IMR-90 (cell line): ENCODE data around the gene RAP1GAP2. TPM values are rescaled to one million over a fixed set of nuclear protein-coding genes. Genes with fewer than 3 reads are reported as not detected.

Source experiments
- ATAC-seq: fragments of 200-7000 bp; cut with Tn5 transposase; 2 replicates; pipeline ENCODE4 v1.9.1; 2020; ENCODE audit warnings: low read depth, mild to moderate bottlenecking, moderate library complexity
- BruUV-seq: library from RNA; stranded (reverse); fragments of 400-500 nt; replicated peaks from 2 replicates; lab custom pipeline; 2021; lab: Mats Ljungman, UMichigan
- CTCF ChIA-PET: fragments of 300-600 bp; formaldehyde crosslinking; extraction: SDS; loops from one replicate; lab custom pipeline; 2021; ENCODE audit warnings: antibody characterized with exemption; lab: Yijun Ruan, JAX
- POLR2A ChIA-PET: fragments of 300-600 bp; sonication (Branson Sonifier 250); formaldehyde crosslinking; loops from one replicate; lab custom pipeline; 2022; ENCODE audit warnings: antibody characterized with exemption; ENCODE audit not compliant: unreplicated experiment; lab: Charles Lee
- DNase-seq: peaks from one replicate; pipeline ENCODE4 v3.0.0; 2013
- H2AFZ ChIP-seq: replicated peaks from 2 replicates; pipeline ENCODE3; 2013; ENCODE audit warnings: low read length, mild to moderate bottlenecking; ENCODE audit not compliant: poor library complexity
- H2AK5ac ChIP-seq: 2 replicates; pipeline ENCODE4 v1.6.1; 2013; ENCODE audit warnings: low read depth, low read length, inconsistent platforms
- H2AK9ac ChIP-seq: replicated peaks from 2 replicates; pipeline ENCODE3; 2013; ENCODE audit warnings: mild to moderate bottlenecking, low read depth, low read length, moderate library complexity; ENCODE audit not compliant: poor library complexity
- H2BK120ac ChIP-seq: 2 replicates; pipeline ENCODE4 v1.6.1; 2013; ENCODE audit warnings: low read depth, low read length, inconsistent platforms
- H2BK15ac ChIP-seq: 3 replicates; pipeline ENCODE4 v1.6.1; 2013; ENCODE audit warnings: low read depth, low read length, inconsistent platforms
- H2BK20ac ChIP-seq: 2 replicates; pipeline ENCODE4 v1.6.1; 2013; ENCODE audit warnings: low read depth, mild to moderate bottlenecking, inconsistent platforms, low read length, moderate library complexity
- H2BK5ac ChIP-seq: 2 replicates; pipeline ENCODE4 v1.6.1; 2013; ENCODE audit warnings: mild to moderate bottlenecking, low read depth, low read length, inconsistent platforms; ENCODE audit not compliant: poor library complexity, severe bottlenecking
- H3K14ac ChIP-seq: replicated peaks from 2 replicates; pipeline ENCODE4 v1.6.1; 2013; ENCODE audit warnings: low read depth, low read length, inconsistent platforms
- H3K18ac ChIP-seq: 2 replicates; pipeline ENCODE4 v1.6.1; 2013; ENCODE audit warnings: low read depth, low read length, control low read depth
- H3K23ac ChIP-seq: 2 replicates; pipeline ENCODE4 v1.6.1; 2013; ENCODE audit warnings: low read depth, low read length, inconsistent platforms
- H3K27ac ChIP-seq: 2 replicates; pipeline ENCODE4 v1.5.1; 2013; ENCODE audit warnings: mild to moderate bottlenecking, control low read depth, low read length; ENCODE audit not compliant: insufficient read depth
- H3K27me3 ChIP-seq: 2 replicates; pipeline ENCODE4 v1.6.1; 2013; ENCODE audit warnings: low read length; ENCODE audit not compliant: control insufficient read depth, insufficient read depth
- H3K36me3 ChIP-seq: 2 replicates; pipeline ENCODE4 v1.6.1; 2013; ENCODE audit warnings: low read length, mixed read lengths; ENCODE audit not compliant: control insufficient read depth, insufficient read depth
- H3K4ac ChIP-seq: 2 replicates; pipeline ENCODE4 v1.6.1; 2013; ENCODE audit warnings: low read depth, low read length, inconsistent platforms
- H3K4me1 ChIP-seq: 2 replicates; pipeline ENCODE4 v1.6.1; 2013; ENCODE audit warnings: low read length, mixed read lengths; ENCODE audit not compliant: control insufficient read depth, insufficient read depth
- H3K4me2 ChIP-seq: 2 replicates; pipeline ENCODE4 v1.6.1; 2013; ENCODE audit warnings: low read depth, mild to moderate bottlenecking, control low read depth, low read length, moderate library complexity
- H3K4me3 ChIP-seq: 2 replicates; pipeline ENCODE4 v1.5.1; 2013; ENCODE audit warnings: low read depth, mild to moderate bottlenecking, control low read depth, low read length, moderate library complexity; ENCODE audit not compliant: insufficient read depth
- H3K56ac ChIP-seq: 2 replicates; pipeline ENCODE4 v1.6.1; 2013; ENCODE audit warnings: low read length, inconsistent platforms; ENCODE audit not compliant: insufficient read depth; ENCODE audit errors: extremely low read depth
- H3K79me1 ChIP-seq, 2 experiments: 2 replicates each; pipeline ENCODE4 v1.6.1; 2013; ENCODE audit warnings: low read length in 2 of 2, inconsistent platforms in 1 of 2, low read depth in 1 of 2
- H3K9ac ChIP-seq: 2 replicates; pipeline ENCODE4 v1.6.1; 2013; ENCODE audit warnings: low read depth, low read length, control low read depth
- H3K9me1 ChIP-seq: 2 replicates; pipeline ENCODE4 v1.6.1; 2013; ENCODE audit warnings: low read length, inconsistent platforms; ENCODE audit not compliant: insufficient read depth
- H3K9me3 ChIP-seq: 2 replicates; pipeline ENCODE4 v1.6.1; 2013; ENCODE audit warnings: low read length; ENCODE audit not compliant: control insufficient read depth, insufficient read depth
- H4K20me1 ChIP-seq: 2 replicates; pipeline ENCODE4 v1.6.1; 2013; ENCODE audit warnings: low read length, inconsistent platforms; ENCODE audit not compliant: insufficient read depth
- H4K5ac ChIP-seq: 2 replicates; pipeline ENCODE4 v1.6.1; 2013; ENCODE audit warnings: mild to moderate bottlenecking, low read depth, low read length, control low read depth
- H4K8ac ChIP-seq, 2 experiments: 2 replicates each; pipeline ENCODE4 v1.6.1; 2013; ENCODE audit warnings: low read depth in 2 of 2, low read length in 2 of 2, control low read depth in 1 of 2, inconsistent platforms in 1 of 2
- H4K91ac ChIP-seq: 2 replicates; pipeline ENCODE4 v1.6.1; 2013; ENCODE audit warnings: low read depth, low read length, inconsistent platforms; ENCODE audit not compliant: insufficient read depth
- BHLHE40 ChIP-seq: fragments of 150-350 bp; IDR thresholded peaks from 2 replicates; pipeline ENCODE4 v1.6.1; 2016; ENCODE audit warnings: mild to moderate bottlenecking, low read depth, low read length
- FOS ChIP-seq: fragments of 150-350 bp; IDR thresholded peaks from 2 replicates; pipeline ENCODE4 v1.6.1; 2016; ENCODE audit warnings: low read depth, low read length
- MAFK ChIP-seq: IDR thresholded peaks from 2 replicates; pipeline ENCODE4 v1.6.1; 2012; ENCODE audit warnings: low read depth, low read length, improper control_type of control experiment
- MXI1 ChIP-seq: IDR thresholded peaks from 2 replicates; pipeline ENCODE4 v1.6.1; 2012; ENCODE audit warnings: low read depth, mild to moderate bottlenecking, low read length, moderate library complexity, borderline replicate concordance
- POLR2A ChIP-seq: IDR thresholded peaks from 2 replicates; pipeline ENCODE4 v1.6.1; 2012; ENCODE audit warnings: mild to moderate bottlenecking, low read depth, low read length
- RCOR1 ChIP-seq: IDR thresholded peaks from 2 replicates; pipeline ENCODE4 v1.6.1; 2012; ENCODE audit warnings: mild to moderate bottlenecking, low read length, improper control_type of control experiment; ENCODE audit not compliant: insufficient replicate concordance
- RFX5 ChIP-seq: IDR thresholded peaks from 2 replicates; pipeline ENCODE4 v1.8.0; 2012; ENCODE audit warnings: low read depth, mild to moderate bottlenecking, low read length, moderate library complexity
- USF2 ChIP-seq: fragments of 150-350 bp; IDR thresholded peaks from 2 replicates; pipeline ENCODE4 v1.6.1; 2017; ENCODE audit warnings: mild to moderate bottlenecking, antibody characterized with exemption, low read length, low read depth
- WGBS, 2 experiments: methylation state at CpG; one replicate each; pipeline versions ENCODE4 v1.1.5 to v1.1.7; 2013; ENCODE audit warnings: missing lambda C conversion rate in 2 of 2; ENCODE audit not compliant: insufficient read length in 1 of 2; ENCODE audit errors: extremely low coverage in 2 of 2; 5-methylcytosine and 5-hydroxymethylcytosine counted together
- dilution Hi-C: fragments of 300-500 bp; cut with HindIII; formaldehyde crosslinking; loops from one replicate; pipeline ENCODE4 v1.14.3; 2018; ENCODE audit warnings: low sequenced_read_pairs; ENCODE audit not compliant: unreplicated experiment
- in situ Hi-C: fragments of 300-500 bp; cut with MboI; formaldehyde crosslinking; loops from 3 replicates; pipeline ENCODE4 v1.14.3; 2019; ENCODE audit warnings: low sequenced_read_pairs, inconsistent platforms, mixed read lengths
- intact Hi-C: fragments of 100-400 bp; cut with micrococcal nuclease; formaldehyde crosslinking; loops from 2 replicates; pipeline ENCODE4 v1.10.0; 2022
- polyA plus RNA-seq, 3 experiments: library from polyadenylated mRNA; depleted of rRNA; stranded (reverse); fragments of >200 nt; gene quantifications; 2 replicates each; pipeline ENCODE4 v1.2.3, GENCODE V29; 2012; ENCODE audit warnings: low replicate concordance in 1 of 3
- total RNA-seq: library from RNA; depleted of rRNA; stranded (reverse); fragments of >200 nt; gene quantifications from 2 replicates; pipeline ENCODE4 v1.2.3, GENCODE V29; 2012
- TF ChIP-seq, protein P1 (sequence below): conservative IDR thresholded peaks from 2 replicates; pipeline ENCODE4 v1.5.1; 2012; ENCODE audit warnings: mild to moderate bottlenecking, low read depth, low read length, improper control_type of control experiment

The RAP1GAP2 gene
- total and polyA plus RNA-seq, 2 of the 4 experiments (the other 2 are of a cell fraction), result 5.7 to 7.5 TPM

GRCh38 chr17:2963332-2964027 lies 167.2 kb downstream of the RAP1GAP2 start:
- Histone ChIP-seq H3K4ac (no peak overlapping the region), H4K5ac (no peak overlapping the region), H4K20me1 (0 out of 2 replicates have a peak, but pooled peaks cover 3% of the 10 kb centered on the region), H3K23ac (no peak overlapping the region), H3K27me3 (no peaks in the 10 kb centered on the region), H2BK120ac (no peak overlapping the region), H4K91ac (no peak overlapping the region), H2BK20ac (no peak overlapping the region), H3K4me3 (no peak overlapping the region), H3K18ac (no peak overlapping the region), H3K56ac (no peak overlapping the region), H3K9ac (no peak overlapping the region), H3K14ac (no peak overlapping the region), H3K36me3 (no peaks in the 10 kb centered on the region), H3K4me1 (peaks cover 12% of the 10 kb centered on the region), H3K9me3 (no peaks in the 10 kb centered on the region), H3K4me2 (no peak overlapping the region), H3K79me1 (peaks cover 0 to 8% of the 10 kb centered on the region in 2 experiments; a peak in 2 of 4 replicates), H4K8ac (no peak overlapping the region), H2AK5ac (peak overlapping the region; percentile 49; the same call in 1 of the 2 replicates), H2AK9ac (peak overlapping the region; percentile 45), H2BK15ac (no peak overlapping the region), H2BK5ac (no peak overlapping the region), H3K27ac (no peak overlapping the region), H3K9me1 (peaks cover 16% of the 10 kb centered on the region), H2AFZ (no peak overlapping the region)
- TF ChIP-seq RFX5, result no peak
- no peak for TF ChIP-seq POLR2A
- TF ChIP-seq FOS, result no peak
- TF ChIP-seq MAFK, result no peak
- TF ChIP-seq, protein P1, sequence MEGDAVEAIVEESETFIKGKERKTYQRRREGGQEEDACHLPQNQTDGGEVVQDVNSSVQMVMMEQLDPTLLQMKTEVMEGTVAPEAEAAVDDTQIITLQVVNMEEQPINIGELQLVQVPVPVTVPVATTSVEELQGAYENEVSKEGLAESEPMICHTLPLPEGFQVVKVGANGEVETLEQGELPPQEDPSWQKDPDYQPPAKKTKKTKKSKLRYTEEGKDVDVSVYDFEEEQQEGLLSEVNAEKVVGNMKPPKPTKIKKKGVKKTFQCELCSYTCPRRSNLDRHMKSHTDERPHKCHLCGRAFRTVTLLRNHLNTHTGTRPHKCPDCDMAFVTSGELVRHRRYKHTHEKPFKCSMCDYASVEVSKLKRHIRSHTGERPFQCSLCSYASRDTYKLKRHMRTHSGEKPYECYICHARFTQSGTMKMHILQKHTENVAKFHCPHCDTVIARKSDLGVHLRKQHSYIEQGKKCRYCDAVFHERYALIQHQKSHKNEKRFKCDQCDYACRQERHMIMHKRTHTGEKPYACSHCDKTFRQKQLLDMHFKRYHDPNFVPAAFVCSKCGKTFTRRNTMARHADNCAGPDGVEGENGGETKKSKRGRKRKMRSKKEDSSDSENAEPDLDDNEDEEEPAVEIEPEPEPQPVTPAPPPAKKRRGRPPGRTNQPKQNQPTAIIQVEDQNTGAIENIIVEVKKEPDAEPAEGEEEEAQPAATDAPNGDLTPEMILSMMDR, result no peak
- TF ChIP-seq BHLHE40, result no peak
- TF ChIP-seq RCOR1, result no peak
- TF ChIP-seq MXI1, result no peak
- no peak for TF ChIP-seq USF2
- WGBS, 2 experiments, result no CpG with 5 or more reads among the region's 21 CpGs
- in situ Hi-C loops, result no loop called here
- dilution Hi-C loops, result no loop called here
- no TSS peak for BruUV-seq
- DNase-seq, result no peak
- POLR2A ChIA-PET, result no interaction called here
- no peak for ATAC-seq
- intact Hi-C loops, result no loop called here
- CTCF ChIA-PET, result no interaction called here
